ENCODE data around the gene AMN1.

DNA sequence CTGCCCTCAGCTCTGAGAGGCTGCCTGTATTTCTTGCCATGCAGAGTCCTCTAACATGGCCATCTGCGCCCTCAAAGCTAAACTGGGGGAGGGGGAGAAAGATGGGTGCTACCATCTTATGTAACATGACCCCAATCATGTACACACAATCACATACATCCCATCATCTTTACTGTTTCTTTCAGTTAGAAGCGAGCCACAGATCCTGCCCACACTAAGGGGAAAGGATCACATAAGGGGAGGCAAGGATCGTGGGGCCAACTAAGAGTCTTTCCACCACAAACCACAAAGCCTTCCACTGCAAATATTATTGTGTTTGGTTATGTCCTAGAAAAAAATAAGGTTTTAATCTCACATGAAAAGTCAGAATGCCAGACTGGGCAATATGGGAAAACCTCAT lies 11.8 kb upstream of the AMN1 start:
- TF ChIP-seq, protein P1, sequence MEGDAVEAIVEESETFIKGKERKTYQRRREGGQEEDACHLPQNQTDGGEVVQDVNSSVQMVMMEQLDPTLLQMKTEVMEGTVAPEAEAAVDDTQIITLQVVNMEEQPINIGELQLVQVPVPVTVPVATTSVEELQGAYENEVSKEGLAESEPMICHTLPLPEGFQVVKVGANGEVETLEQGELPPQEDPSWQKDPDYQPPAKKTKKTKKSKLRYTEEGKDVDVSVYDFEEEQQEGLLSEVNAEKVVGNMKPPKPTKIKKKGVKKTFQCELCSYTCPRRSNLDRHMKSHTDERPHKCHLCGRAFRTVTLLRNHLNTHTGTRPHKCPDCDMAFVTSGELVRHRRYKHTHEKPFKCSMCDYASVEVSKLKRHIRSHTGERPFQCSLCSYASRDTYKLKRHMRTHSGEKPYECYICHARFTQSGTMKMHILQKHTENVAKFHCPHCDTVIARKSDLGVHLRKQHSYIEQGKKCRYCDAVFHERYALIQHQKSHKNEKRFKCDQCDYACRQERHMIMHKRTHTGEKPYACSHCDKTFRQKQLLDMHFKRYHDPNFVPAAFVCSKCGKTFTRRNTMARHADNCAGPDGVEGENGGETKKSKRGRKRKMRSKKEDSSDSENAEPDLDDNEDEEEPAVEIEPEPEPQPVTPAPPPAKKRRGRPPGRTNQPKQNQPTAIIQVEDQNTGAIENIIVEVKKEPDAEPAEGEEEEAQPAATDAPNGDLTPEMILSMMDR (IDR thresholded peaks at IDR 0.05), result no peak
- TF ChIP-seq POLR2A (IDR thresholded peaks at IDR 0.05), result no peak
